Measurements from ENCODE around the gene ZNF710.

The ZNF710 gene

GRCh38 chr15:90079619-90080457 is 78.7 kb downstream of the ZNF710 start:
- no peak for DNase-seq (ENCODE audit: low read depth)

GRCh38 chr15:90080458-90080755 is 79.3 kb downstream of the ZNF710 start:
- DNase-seq (ENCODE audit: low read depth): no peak

GRCh38 chr15:90080818-90081393 is 79.8 kb downstream of the ZNF710 start:
- DNase-seq (ENCODE audit: low read depth): no peak

- no peak for DNase-seq (ENCODE audit: low read depth)
Measured at GRCh38 chr15:90082140-90082715, 81.1 kb downstream of the ZNF710 start.

- DNase-seq (ENCODE audit: low read depth): no peak
Measured at GRCh38 chr15:90083419-90083818, 82.3 kb downstream of the ZNF710 start.

GRCh38 chr15:90083954-90084607 is 83.0 kb downstream of the ZNF710 start:
- no peak for DNase-seq (ENCODE audit: low read depth)

- DNase-seq (ENCODE audit: low read depth): no peak
Measured at GRCh38 chr15:90084876-90085423, 83.8 kb downstream of the ZNF710 start.

GRCh38 chr15:90085565-90085964 is 84.4 kb downstream of the ZNF710 start:
- DNase-seq (ENCODE audit: low read depth): no peak

GRCh38 chr15:90086868-90087268 is 85.7 kb downstream of the ZNF710 start:
- DNase-seq (ENCODE audit: low read depth): no peak

- no peak for DNase-seq (ENCODE audit: low read depth)
Measured at GRCh38 chr15:90087454-90088154, 86.5 kb downstream of the ZNF710 start.

GRCh38 chr15:90090226-90090848 is 89.2 kb downstream of the ZNF710 start:
- no peak for DNase-seq (ENCODE audit: low read depth)

- DNase-seq (ENCODE audit: low read depth): no peak
Measured at GRCh38 chr15:90091156-90091931, 90.2 kb downstream of the ZNF710 start.

- no peak for DNase-seq (ENCODE audit: low read depth)
Measured at GRCh38 chr15:90095521-90095959, 94.4 kb downstream of the ZNF710 start.

- DNase-seq (ENCODE audit: low read depth): no peak
Measured at GRCh38 chr15:90097475-90097874, 96.4 kb downstream of the ZNF710 start.

GRCh38 chr15:90099072-90099867 is 98.1 kb downstream of the ZNF710 start:
- no peak for DNase-seq (ENCODE audit: low read depth)

- peak; percentile 94 for DNase-seq (ENCODE audit: low read depth)
Measured at GRCh38 chr15:90099868-90100831, 99.0 kb downstream of the ZNF710 start.

- no peak for DNase-seq (ENCODE audit: low read depth)
Measured at GRCh38 chr15:90101130-90101968, 100.2 kb downstream of the ZNF710 start.

Data from GM04503 (cell line).